Measurements from ENCODE around the gene CSTPP1.

DNA sequence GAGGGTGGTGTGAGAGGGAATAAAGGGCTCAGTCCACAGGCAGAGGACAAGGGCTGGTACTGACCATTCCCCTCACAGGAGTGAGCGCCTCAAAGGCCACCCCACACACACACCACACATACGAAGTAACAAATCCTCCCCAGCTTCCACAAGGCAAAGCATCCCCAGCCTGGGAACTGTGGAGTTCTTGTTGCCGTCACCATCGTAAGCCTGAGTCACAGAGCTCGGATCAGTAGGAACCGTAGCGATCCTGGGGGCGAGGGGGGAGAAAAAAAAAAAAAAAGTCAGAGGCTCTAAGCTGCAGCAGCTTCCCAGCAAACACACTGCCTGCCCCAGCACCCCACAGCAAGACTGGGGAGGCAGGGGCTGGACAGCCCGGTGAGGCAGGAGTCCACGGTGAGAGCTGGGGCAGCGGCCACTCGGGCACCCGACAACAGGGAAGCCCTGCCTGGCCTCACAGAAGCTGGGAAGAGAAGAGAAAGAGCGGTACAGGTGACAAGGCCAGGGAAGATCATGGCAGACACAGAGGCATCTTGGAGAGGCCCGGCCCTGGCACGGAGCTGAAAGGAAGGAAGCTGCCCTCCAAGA lies 228.8 kb downstream of the CSTPP1 start:
- TF ChIP-seq, protein P1, sequence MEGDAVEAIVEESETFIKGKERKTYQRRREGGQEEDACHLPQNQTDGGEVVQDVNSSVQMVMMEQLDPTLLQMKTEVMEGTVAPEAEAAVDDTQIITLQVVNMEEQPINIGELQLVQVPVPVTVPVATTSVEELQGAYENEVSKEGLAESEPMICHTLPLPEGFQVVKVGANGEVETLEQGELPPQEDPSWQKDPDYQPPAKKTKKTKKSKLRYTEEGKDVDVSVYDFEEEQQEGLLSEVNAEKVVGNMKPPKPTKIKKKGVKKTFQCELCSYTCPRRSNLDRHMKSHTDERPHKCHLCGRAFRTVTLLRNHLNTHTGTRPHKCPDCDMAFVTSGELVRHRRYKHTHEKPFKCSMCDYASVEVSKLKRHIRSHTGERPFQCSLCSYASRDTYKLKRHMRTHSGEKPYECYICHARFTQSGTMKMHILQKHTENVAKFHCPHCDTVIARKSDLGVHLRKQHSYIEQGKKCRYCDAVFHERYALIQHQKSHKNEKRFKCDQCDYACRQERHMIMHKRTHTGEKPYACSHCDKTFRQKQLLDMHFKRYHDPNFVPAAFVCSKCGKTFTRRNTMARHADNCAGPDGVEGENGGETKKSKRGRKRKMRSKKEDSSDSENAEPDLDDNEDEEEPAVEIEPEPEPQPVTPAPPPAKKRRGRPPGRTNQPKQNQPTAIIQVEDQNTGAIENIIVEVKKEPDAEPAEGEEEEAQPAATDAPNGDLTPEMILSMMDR (IDR thresholded peaks at IDR 0.05): no peak
- no peak for TF ChIP-seq POLR2A (IDR thresholded peaks at IDR 0.05)
